Thoracic aorta (tissue), 2 donors: ENCODE measurements around the gene FARS2. TPM values are rescaled to one million over a fixed set of nuclear protein-coding genes. Genes with fewer than 3 reads are reported as not detected.

Source experiments
- ATAC-seq: fragments of 150-250 bp; one replicate; pipeline ENCODE4 v1.8.0; 2017; ENCODE audit warnings: low read depth; ENCODE audit not compliant: insufficient number of reproducible peaks, low FRiP score
- DNase-seq: peaks from one replicate; pipeline ENCODE4 v3.0.0-alpha.2; 2020; ENCODE audit warnings: low spot score
- H3K27ac ChIP-seq, 2 donors: fragments of 200-600 bp; sonication (generic); 1 replicate in 1 of 2; 2 replicates in 1 of 2; pipeline ENCODE4 v1.5.1; 2016; ENCODE audit warnings: mild to moderate bottlenecking in 2 of 2, moderate library complexity in 2 of 2
- H3K27me3 ChIP-seq: fragments of 200-600 bp; sonication (generic); replicated peaks from 2 replicates; pipeline ENCODE4 v1.6.0; 2016; ENCODE audit warnings: mild to moderate bottlenecking; ENCODE audit not compliant: insufficient read depth
- H3K36me3 ChIP-seq: fragments of 200-600 bp; sonication (generic); one replicate; pipeline ENCODE4 v1.5.1; 2016
- H3K4me1 ChIP-seq, 2 donors: fragments of 200-600 bp; sonication (generic); 1 replicate in 1 of 2; 2 replicates in 1 of 2; pipeline versions ENCODE4 v1.5.1 to v1.6.0; 2016; ENCODE audit warnings: low read depth in 2 of 2, mild to moderate bottlenecking in 1 of 2; ENCODE audit not compliant: control insufficient read depth in 1 of 2
- H3K4me3 ChIP-seq: fragments of 200-600 bp; sonication (generic); 2 replicates; pipeline ENCODE4 v1.5.1; 2016; ENCODE audit warnings: mild to moderate bottlenecking
- H3K9me3 ChIP-seq: fragments of 200-600 bp; sonication (generic); 2 replicates; pipeline ENCODE4 v1.5.1; 2016
- total RNA-seq, 2 donors: library from RNA; depleted of rRNA; stranded (reverse); fragments of >200 nt; gene quantifications; one replicate each; pipeline versions ENCODE4 v1.1.0 to v1.2.3, GENCODE V29; 2016
- TF ChIP-seq, protein P1 (sequence below): fragments of 200-600 bp; sonication (generic); IDR thresholded peaks from one replicate; pipeline ENCODE4 v1.5.1; 2019; ENCODE audit warnings: antibody characterized with exemption

Gene FARS2
- total RNA-seq, 2 donors from 2014 or later: 10.4 to 11.6 TPM

DNA sequence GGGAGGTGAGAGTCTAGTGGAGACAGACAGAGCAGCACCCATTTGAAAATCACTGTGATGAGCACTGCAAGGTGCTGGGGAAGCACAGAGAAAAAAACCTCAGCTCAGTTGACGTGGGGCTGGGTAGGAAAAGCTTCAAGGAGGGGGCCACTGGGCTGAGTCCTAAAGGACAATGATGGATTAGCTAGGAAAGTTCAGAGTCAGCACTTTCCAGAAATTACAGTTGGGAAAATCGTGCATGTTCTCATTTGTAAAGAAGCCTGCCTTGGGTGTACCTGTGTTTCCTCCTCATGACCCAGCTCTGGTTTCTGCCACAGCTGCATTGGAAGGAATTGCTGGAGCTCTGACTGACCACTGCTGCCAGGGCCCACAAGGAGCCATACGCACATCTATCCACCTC lies 221.3 kb downstream of the FARS2 start:
- H3K27me3 ChIP-seq: no peaks in the 10 kb centered on the region
- H3K4me3 ChIP-seq: no peak overlapping the region
- H3K4me1 ChIP-seq: no peaks in the 10 kb centered on the region
- no peaks in the 10 kb centered on the region for H3K9me3 ChIP-seq
- ATAC-seq (no peak), DNase-seq (no peak)
- H3K27ac ChIP-seq: no peak overlapping the region
- H3K36me3 ChIP-seq: no peaks in the 10 kb centered on the region
- TF ChIP-seq, protein P1, sequence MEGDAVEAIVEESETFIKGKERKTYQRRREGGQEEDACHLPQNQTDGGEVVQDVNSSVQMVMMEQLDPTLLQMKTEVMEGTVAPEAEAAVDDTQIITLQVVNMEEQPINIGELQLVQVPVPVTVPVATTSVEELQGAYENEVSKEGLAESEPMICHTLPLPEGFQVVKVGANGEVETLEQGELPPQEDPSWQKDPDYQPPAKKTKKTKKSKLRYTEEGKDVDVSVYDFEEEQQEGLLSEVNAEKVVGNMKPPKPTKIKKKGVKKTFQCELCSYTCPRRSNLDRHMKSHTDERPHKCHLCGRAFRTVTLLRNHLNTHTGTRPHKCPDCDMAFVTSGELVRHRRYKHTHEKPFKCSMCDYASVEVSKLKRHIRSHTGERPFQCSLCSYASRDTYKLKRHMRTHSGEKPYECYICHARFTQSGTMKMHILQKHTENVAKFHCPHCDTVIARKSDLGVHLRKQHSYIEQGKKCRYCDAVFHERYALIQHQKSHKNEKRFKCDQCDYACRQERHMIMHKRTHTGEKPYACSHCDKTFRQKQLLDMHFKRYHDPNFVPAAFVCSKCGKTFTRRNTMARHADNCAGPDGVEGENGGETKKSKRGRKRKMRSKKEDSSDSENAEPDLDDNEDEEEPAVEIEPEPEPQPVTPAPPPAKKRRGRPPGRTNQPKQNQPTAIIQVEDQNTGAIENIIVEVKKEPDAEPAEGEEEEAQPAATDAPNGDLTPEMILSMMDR: no peak

GRCh38 chr6:5484692-5485091 lies 223.4 kb downstream of the FARS2 start:
- Histone ChIP-seq H3K36me3 (no peaks in the 10 kb centered on the region), H3K9me3 (no peaks in the 10 kb centered on the region), H3K27ac (no peak overlapping the region), H3K4me1 (no peaks in the 10 kb centered on the region), H3K27me3 (no peaks in the 10 kb centered on the region), H3K4me3 (no peak overlapping the region)
- TF ChIP-seq, protein P1: no peak
- DNase-seq (no peak), ATAC-seq (no peak)

GRCh38 chr6:5486214-5486613 lies 224.9 kb downstream of the FARS2 start:
- Histone ChIP-seq H3K27ac (no peak overlapping the region), H3K27me3 (no peaks in the 10 kb centered on the region), H3K4me3 (no peak overlapping the region), H3K36me3 (no peaks in the 10 kb centered on the region), H3K4me1 (no peaks in the 10 kb centered on the region), H3K9me3 (no peaks in the 10 kb centered on the region)
- DNase-seq (no peak), ATAC-seq (no peak)
- TF ChIP-seq, protein P1: no peak

DNA sequence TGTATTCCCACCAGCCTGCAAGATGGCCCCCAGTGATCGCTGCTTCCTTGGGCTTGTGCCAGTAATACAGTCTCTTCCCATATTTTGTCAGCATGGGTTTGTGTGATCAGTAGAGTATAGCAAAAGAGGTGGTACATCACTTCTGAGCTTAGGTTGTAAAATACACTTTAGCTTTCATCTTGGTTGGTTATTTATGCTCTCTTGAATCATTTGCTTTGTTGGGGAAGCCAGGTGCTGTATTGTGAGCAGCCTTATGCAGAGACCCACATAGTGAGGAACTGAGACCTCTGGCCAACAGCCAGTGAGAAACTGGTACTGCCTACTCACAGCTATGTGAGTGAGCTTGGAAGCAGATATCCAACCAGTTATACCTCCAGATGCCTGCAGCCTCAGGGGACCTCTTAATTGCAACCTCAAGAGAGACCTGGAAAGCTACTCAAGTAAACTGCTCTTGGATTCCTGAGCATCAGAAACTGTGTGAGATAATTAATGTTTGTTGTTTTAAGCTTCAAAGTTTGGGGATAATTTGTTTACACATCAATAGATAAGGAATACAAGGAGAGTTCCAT lies 229.3 kb downstream of the FARS2 start:
- Histone ChIP-seq H3K9me3 (no peaks in the 10 kb centered on the region), H3K27ac (no peak overlapping the region), H3K27me3 (no peaks in the 10 kb centered on the region), H3K36me3 (no peaks in the 10 kb centered on the region), H3K4me3 (no peak overlapping the region), H3K4me1 (no peaks in the 10 kb centered on the region)
- TF ChIP-seq, protein P1: no peak
- DNase-seq (no peak), ATAC-seq (no peak)

- H3K4me3 ChIP-seq: no peak overlapping the region
- H3K4me1 ChIP-seq: no peaks in the 10 kb centered on the region
- no peak for ATAC-seq
- H3K9me3 ChIP-seq: no peaks in the 10 kb centered on the region
- H3K27me3 ChIP-seq: no peaks in the 10 kb centered on the region
- TF ChIP-seq, protein P1: no peak
- H3K27ac ChIP-seq: no peak overlapping the region
- H3K36me3 ChIP-seq: no peaks in the 10 kb centered on the region
- no peak for DNase-seq
Measured at GRCh38 chr6:5492356-5492755, 231.0 kb downstream of the FARS2 start.
